A673 (cell line): ENCODE data around the gene PPP1R3F. TPM values are rescaled to one million over a fixed set of nuclear protein-coding genes. Genes with fewer than 3 reads are reported as not detected.
A peak's percentile ranks its signal among the peaks of the same experiment; 100 is the strongest.

Experiments
- BruUV-seq: library from RNA; stranded (reverse); fragments of 400-500 nt; replicated peaks from 2 replicates; lab custom pipeline; 2021; lab: Mats Ljungman, UMichigan
- CTCF ChIA-PET: fragments of 300-600 bp; sonication (Branson Sonifier 250); formaldehyde crosslinking; loops from one replicate; lab custom pipeline; 2022; ENCODE audit warnings: antibody characterized with exemption; lab: Charles Lee
- POLR2A ChIA-PET: fragments of 300-600 bp; sonication (Branson Sonifier 250); formaldehyde crosslinking; loops from one replicate; lab custom pipeline; 2022; ENCODE audit warnings: antibody characterized with exemption; ENCODE audit not compliant: low non-redundant PET; lab: Charles Lee
- DNase-seq: peaks from one replicate; pipeline ENCODE4 v3.0.0-alpha.2; 2015; ENCODE audit warnings: low spot score
- H3K27ac ChIP-seq: fragments of 200-600 bp; sonication (generic); 2 replicates; pipeline ENCODE4 v1.5.1; 2016; ENCODE audit warnings: mixed run types, low read depth, mild to moderate bottlenecking, mixed read lengths, antibody characterized with exemption, low read length; ENCODE audit not compliant: poor library complexity, severe bottlenecking
- H3K27me3 ChIP-seq: fragments of 200-600 bp; sonication (generic); replicated peaks from 2 replicates; pipeline ENCODE4 v1.6.1; 2017; ENCODE audit warnings: mixed run types, low read depth, mild to moderate bottlenecking, mixed read lengths, antibody characterized with exemption, low read length; ENCODE audit not compliant: insufficient read depth, poor library complexity
- H3K36me3 ChIP-seq: fragments of 200-600 bp; sonication (generic); 2 replicates; pipeline ENCODE4 v1.6.1; 2016; ENCODE audit warnings: mixed run types, mild to moderate bottlenecking, mixed read lengths, antibody characterized with exemption, low read length; ENCODE audit not compliant: insufficient read depth, poor library complexity, severe bottlenecking
- H3K4me1 ChIP-seq: fragments of 200-600 bp; sonication (generic); 2 replicates; pipeline ENCODE4 v1.6.1; 2017; ENCODE audit warnings: mixed run types, mild to moderate bottlenecking, mixed read lengths, antibody characterized with exemption, low read length; ENCODE audit not compliant: insufficient read depth, poor library complexity, severe bottlenecking
- H3K4me3 ChIP-seq: fragments of 200-600 bp; sonication (generic); 2 replicates; pipeline ENCODE4 v1.5.1; 2016; ENCODE audit warnings: low read depth, mixed run types, mild to moderate bottlenecking, mixed read lengths, low read length; ENCODE audit not compliant: poor library complexity, severe bottlenecking
- H3K9me3 ChIP-seq: fragments of 200-600 bp; sonication (generic); 2 replicates; pipeline ENCODE4 v1.6.1; 2016; ENCODE audit warnings: mixed run types, low read depth, mild to moderate bottlenecking, mixed read lengths, antibody characterized with exemption, low read length; ENCODE audit not compliant: poor library complexity, severe bottlenecking
- EZH2 ChIP-seq: fragments of 200-600 bp; sonication (generic); IDR thresholded peaks from 2 replicates; pipeline ENCODE4 v1.6.1; 2017; ENCODE audit warnings: borderline replicate concordance, low read depth, mild to moderate bottlenecking, mixed read lengths, antibody characterized with exemption, low read length; ENCODE audit not compliant: poor library complexity, severe bottlenecking
- intact Hi-C: fragments of 100-400 bp; cut with micrococcal nuclease; formaldehyde crosslinking; loops from one replicate; pipeline ENCODE4 v1.10.0; 2022; ENCODE audit not compliant: unreplicated experiment
- total RNA-seq: library from RNA; stranded (reverse); gene quantifications from 2 replicates; pipeline ENCODE4 v1.2.3, GENCODE V29; 2021
- TF ChIP-seq, protein P1 (sequence below): fragments of 300-800, 200-600 bp; sonication (generic); conservative IDR thresholded peaks from 2 replicates; pipeline ENCODE4 v1.5.1; 2017; ENCODE audit warnings: low read depth, mild to moderate bottlenecking, antibody characterized with exemption, low read length, moderate library complexity, mixed read lengths

PPP1R3F gene
- total RNA-seq, 1 experiment from 2014 or later, result 12.3 TPM

DNA sequence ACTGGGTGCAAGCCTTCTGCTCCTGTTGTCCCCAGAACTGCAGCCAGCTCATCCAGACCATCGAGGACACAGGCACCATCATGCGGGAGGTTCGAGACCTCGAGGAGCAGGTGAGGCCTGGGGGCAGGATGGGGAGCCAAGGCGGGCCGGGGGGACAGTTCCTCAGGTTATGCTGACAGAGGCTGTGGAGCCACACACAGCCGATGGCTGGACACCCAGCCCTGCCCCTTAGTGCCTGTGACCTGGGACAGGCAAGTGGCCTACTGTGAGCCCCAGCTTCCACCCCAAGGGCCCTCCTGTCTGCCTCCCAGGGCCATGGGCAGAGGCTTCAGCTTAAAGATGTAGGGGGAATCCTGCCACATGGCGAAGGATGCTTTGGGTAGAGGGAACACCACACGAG is 20.0 kb upstream of the PPP1R3F start:
- no peak for TF ChIP-seq EZH2
- TF ChIP-seq, protein P1, sequence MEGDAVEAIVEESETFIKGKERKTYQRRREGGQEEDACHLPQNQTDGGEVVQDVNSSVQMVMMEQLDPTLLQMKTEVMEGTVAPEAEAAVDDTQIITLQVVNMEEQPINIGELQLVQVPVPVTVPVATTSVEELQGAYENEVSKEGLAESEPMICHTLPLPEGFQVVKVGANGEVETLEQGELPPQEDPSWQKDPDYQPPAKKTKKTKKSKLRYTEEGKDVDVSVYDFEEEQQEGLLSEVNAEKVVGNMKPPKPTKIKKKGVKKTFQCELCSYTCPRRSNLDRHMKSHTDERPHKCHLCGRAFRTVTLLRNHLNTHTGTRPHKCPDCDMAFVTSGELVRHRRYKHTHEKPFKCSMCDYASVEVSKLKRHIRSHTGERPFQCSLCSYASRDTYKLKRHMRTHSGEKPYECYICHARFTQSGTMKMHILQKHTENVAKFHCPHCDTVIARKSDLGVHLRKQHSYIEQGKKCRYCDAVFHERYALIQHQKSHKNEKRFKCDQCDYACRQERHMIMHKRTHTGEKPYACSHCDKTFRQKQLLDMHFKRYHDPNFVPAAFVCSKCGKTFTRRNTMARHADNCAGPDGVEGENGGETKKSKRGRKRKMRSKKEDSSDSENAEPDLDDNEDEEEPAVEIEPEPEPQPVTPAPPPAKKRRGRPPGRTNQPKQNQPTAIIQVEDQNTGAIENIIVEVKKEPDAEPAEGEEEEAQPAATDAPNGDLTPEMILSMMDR, result no peak
- BruUV-seq, result TSS peak; percentile 14
- DNase-seq, result no peak
- Histone ChIP-seq H3K36me3 (no peaks in the 10 kb centered on the region), H3K27ac (no peak overlapping the region), H3K27me3 (no peaks in the 10 kb centered on the region), H3K9me3 (no peaks in the 10 kb centered on the region), H3K4me3 (no peak overlapping the region), H3K4me1 (no peaks in the 10 kb centered on the region)
- intact Hi-C loops, result no loop called here
- ChIA-PET POLR2A (no interaction called here), CTCF (no interaction called here)

DNA sequence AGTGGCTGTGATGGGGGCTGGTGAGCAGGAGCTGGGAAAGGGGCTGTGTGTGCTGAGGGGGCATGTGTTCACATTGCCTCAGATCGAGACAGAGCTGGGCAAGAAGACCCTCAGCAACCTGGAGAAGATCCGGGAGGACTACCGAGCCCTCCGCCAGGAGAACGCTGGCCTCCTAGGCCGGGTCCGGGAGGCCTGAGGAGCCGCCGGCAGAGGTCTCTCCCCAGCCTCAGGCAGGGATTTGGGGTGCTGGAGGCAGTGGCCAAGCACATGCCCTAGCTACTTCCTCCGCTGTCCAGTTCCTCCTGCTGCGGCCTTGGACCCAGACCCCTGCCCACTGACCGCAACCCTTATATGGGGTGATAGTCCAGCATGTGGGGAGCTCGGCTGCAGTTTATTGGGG is 19.5 kb upstream of the PPP1R3F start:
- DNase-seq, result no peak
- no TSS peak for BruUV-seq
- Histone ChIP-seq H3K4me3 (no peak overlapping the region), H3K27ac (no peak overlapping the region), H3K27me3 (no peaks in the 10 kb centered on the region), H3K4me1 (no peaks in the 10 kb centered on the region), H3K36me3 (no peaks in the 10 kb centered on the region), H3K9me3 (no peaks in the 10 kb centered on the region)
- ChIA-PET CTCF (no interaction called here), POLR2A (no interaction called here)
- TF ChIP-seq EZH2, result no peak
- TF ChIP-seq, protein P1, result no peak
- intact Hi-C loops, result no loop called here

DNA sequence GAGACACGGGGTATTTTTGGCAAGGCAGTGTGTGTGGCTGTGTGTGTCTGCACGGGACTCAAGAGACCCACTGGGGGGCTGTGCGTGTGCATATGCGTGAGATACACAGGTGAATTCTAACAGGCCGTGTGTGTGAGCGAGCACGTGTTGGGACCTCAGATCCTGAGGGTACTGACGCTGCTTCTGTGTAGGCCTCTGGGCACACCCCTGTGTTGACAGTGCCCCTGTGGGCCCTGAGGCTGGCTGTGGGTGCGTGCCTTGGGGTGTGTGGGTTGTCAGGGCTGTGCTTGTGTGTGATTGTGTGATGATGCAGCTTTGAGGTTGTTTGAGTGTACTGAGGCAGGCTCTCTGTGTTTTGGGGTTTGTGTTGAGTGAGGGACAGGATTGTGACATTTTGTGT is 19.0 kb upstream of the PPP1R3F start:
- POLR2A ChIA-PET, result no interaction called here
- TF ChIP-seq, protein P1, result no peak
- no peak for TF ChIP-seq EZH2

More for the DNA sequence above, 19.0 kb upstream of the PPP1R3F start:
- no peaks in the 10 kb centered on the region for H3K36me3 ChIP-seq
- no peak overlapping the region for H3K27ac ChIP-seq
- no TSS peak for BruUV-seq
- H3K9me3 ChIP-seq, result no peaks in the 10 kb centered on the region
- H3K4me3 ChIP-seq, result no peak overlapping the region
- intact Hi-C loops, result no loop called here
- no peak for DNase-seq
- CTCF ChIA-PET, result no interaction called here
- no peaks in the 10 kb centered on the region for H3K4me1 ChIP-seq
- no peaks in the 10 kb centered on the region for H3K27me3 ChIP-seq
